Measurements from ENCODE around the gene SMIM27. TPM values are rescaled to one million over a fixed set of nuclear protein-coding genes. Genes with fewer than 3 reads are reported as not detected.

The SMIM27 gene
- total and polyA plus RNA-seq, 2 donors (not counting 1 experiment from before 2014, with no cell fraction given): 9.5 to 20.9 TPM

- no peak for TF ChIP-seq CTCF (IDR thresholded peaks at IDR 0.05)
- no peak for TF ChIP-seq EZH2 (IDR thresholded peaks at IDR 0.05; ENCODE audit: borderline replicate concordance, insufficient read depth, low read depth, low read length, poor library complexity, severe bottlenecking)
- Histone ChIP-seq H3K36me3 (replicated peaks in 1 of 2; ENCODE audit: control extremely low read depth in 1 of 2, control insufficient read depth in 1 of 2, extremely low read depth in 1 of 2, insufficient read depth in 2 of 2, low read length in 1 of 2) (no peaks in the 10 kb centered on the region), H3K27me3 (replicated peaks in 1 of 4; ENCODE audit: control extremely low read depth in 1 of 4, control insufficient read depth in 3 of 4, insufficient read depth in 4 of 4, low read length in 3 of 4) (no peaks in the 10 kb centered on the region), H3K4me1 (ENCODE audit: control insufficient read depth in 2 of 2, insufficient read depth in 2 of 2, low read length in 2 of 2) (no peaks in the 10 kb centered on the region), H3K27ac (ENCODE audit: low read length in 2 of 2) (no peak overlapping the region), H2AFZ (ENCODE audit: insufficient read depth, low read depth, low read length, poor library complexity, severe bottlenecking) (no peak overlapping the region), H4K20me1 (ENCODE audit: control insufficient read depth, insufficient read depth, low read length, poor library complexity, severe bottlenecking) (no peaks in the 10 kb centered on the region), H3K4me3 (ENCODE audit: control extremely low read depth in 1 of 5, extremely low read depth in 1 of 5, insufficient read depth in 1 of 5, low read depth in 2 of 5, low read length in 4 of 5) (no peak overlapping the region), H3K79me2 (ENCODE audit: control insufficient read depth, insufficient read depth, low read length) (no peaks in the 10 kb centered on the region), H3K9me3 (ENCODE audit: control extremely low read depth in 1 of 3, control insufficient read depth in 2 of 3, insufficient read depth in 1 of 3, low read length in 2 of 3) (no peaks in the 10 kb centered on the region), H3K4me2 (replicated peaks; ENCODE audit: low read depth, low read length, poor library complexity, severe bottlenecking) (no peak overlapping the region), H3K9ac (ENCODE audit: low read length) (no peak overlapping the region)
- Mint-ChIP-seq H3K4me3 (no peak overlapping the region), H3K9me3 (ENCODE audit: insufficient read depth) (no peaks in the 10 kb centered on the region), H3K27ac (no peak overlapping the region), H3K27me3 (peaks cover 38% of the 10 kb centered on the region), H3K4me1 (no peaks in the 10 kb centered on the region)
- intact Hi-C loops (cut with micrococcal nuclease): loop anchor here (10.0 kb wide), 1 partner anchor 637 kb away; no protein-coding TSS in a partner anchor
- CTCF ChIA-PET: interaction anchor here (1.0 to 15.2 kb wide), 7 partner anchors 9 to 385 kb away, joined by 3 to 522 read pairs (median 5); no protein-coding TSS in a partner anchor
- ATAC-seq (ENCODE audit: low read depth): no peak
- no peak for DNase-seq
- POLR2A ChIA-PET: interaction anchor here (0.7 kb wide), 1 partner anchor 74 kb away, joined by 3 read pairs; no protein-coding TSS in a partner anchor
Observed at GRCh38 chr9:32587901-32588300, 35.8 kb downstream of the SMIM27 start.

DNA sequence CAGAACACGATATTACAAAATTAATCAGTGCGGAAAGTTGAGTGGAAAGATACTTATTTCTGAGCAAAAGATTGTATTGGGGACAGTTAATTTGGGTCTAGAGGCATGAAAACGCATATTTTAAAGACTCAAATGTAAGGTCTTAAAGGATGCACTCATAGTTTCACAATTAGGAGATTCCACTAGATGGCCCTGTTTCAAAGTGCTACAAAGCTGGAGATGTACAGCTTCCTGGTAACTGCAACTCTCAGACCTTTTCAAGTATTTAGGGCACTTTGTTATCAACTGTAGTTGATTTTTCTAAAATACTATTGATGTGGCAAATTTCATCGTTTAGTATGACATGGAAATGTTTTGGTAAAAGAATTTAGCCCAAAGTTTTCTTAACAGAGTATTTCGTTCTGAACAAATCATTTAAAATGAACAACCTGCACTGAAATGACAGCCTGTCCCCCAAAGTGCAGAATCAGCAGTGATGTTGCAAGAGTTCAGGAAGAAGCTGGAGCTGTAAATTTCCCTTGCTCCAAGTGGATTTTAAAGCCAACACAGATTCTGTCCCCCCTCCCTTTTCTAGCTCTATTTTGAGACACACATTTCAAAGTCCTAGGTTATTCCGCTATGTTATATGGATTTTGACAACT, 37.1 kb downstream of the SMIM27 start:
- ATAC-seq (ENCODE audit: low read depth) (no peak), DNase-seq (peak; percentile 38)
- H3K4me1 Mint-ChIP-seq: no peaks in the 10 kb centered on the region
- no CpG with 5 or more reads among the region's 6 CpGs for WGBS (ENCODE audit: insufficient coverage)
- no peaks in the 10 kb centered on the region for H3K9me3 ChIP-seq (ENCODE audit: control extremely low read depth in 1 of 3, control insufficient read depth in 2 of 3, insufficient read depth in 1 of 3, low read length in 2 of 3)
- no peak overlapping the region for H2AFZ ChIP-seq (ENCODE audit: insufficient read depth, low read depth, low read length, poor library complexity, severe bottlenecking)
- intact Hi-C loops (cut with micrococcal nuclease): loop anchor here (10.0 kb wide), 1 partner anchor 636 kb away; no protein-coding TSS in a partner anchor
- H3K4me2 ChIP-seq (replicated peaks; ENCODE audit: low read depth, low read length, poor library complexity, severe bottlenecking): no peak overlapping the region
- H3K4me3 ChIP-seq (ENCODE audit: control extremely low read depth in 1 of 5, extremely low read depth in 1 of 5, insufficient read depth in 1 of 5, low read depth in 2 of 5, low read length in 4 of 5): no peak overlapping the region
- no peaks in the 10 kb centered on the region for H4K20me1 ChIP-seq (ENCODE audit: control insufficient read depth, insufficient read depth, low read length, poor library complexity, severe bottlenecking)
- no peaks in the 10 kb centered on the region for H3K4me1 ChIP-seq (ENCODE audit: control insufficient read depth in 2 of 2, insufficient read depth in 2 of 2, low read length in 2 of 2)
- no peaks in the 10 kb centered on the region for H3K27me3 ChIP-seq (replicated peaks in 1 of 4; ENCODE audit: control extremely low read depth in 1 of 4, control insufficient read depth in 3 of 4, insufficient read depth in 4 of 4, low read length in 3 of 4)
- H3K36me3 ChIP-seq (replicated peaks in 1 of 2; ENCODE audit: control extremely low read depth in 1 of 2, control insufficient read depth in 1 of 2, extremely low read depth in 1 of 2, insufficient read depth in 2 of 2, low read length in 1 of 2): no peaks in the 10 kb centered on the region
- H3K9ac ChIP-seq (ENCODE audit: low read length): no peak overlapping the region
- CTCF ChIA-PET: interaction anchor here (0.7 to 15.2 kb wide), 9 partner anchors 10 to 380 kb away, joined by 3 to 522 read pairs (median 5); no protein-coding TSS in a partner anchor
- peak; percentile 28 for TF ChIP-seq CTCF (IDR thresholded peaks at IDR 0.05)
- TF ChIP-seq EZH2 (IDR thresholded peaks at IDR 0.05; ENCODE audit: borderline replicate concordance, insufficient read depth, low read depth, low read length, poor library complexity, severe bottlenecking): no peak
- no peaks in the 10 kb centered on the region for H3K79me2 ChIP-seq (ENCODE audit: control insufficient read depth, insufficient read depth, low read length)
- H3K27ac Mint-ChIP-seq: no peak overlapping the region
- H3K9me3 Mint-ChIP-seq (ENCODE audit: insufficient read depth): no peaks in the 10 kb centered on the region
- POLR2A ChIA-PET: no interaction called here
- H3K27ac ChIP-seq (ENCODE audit: low read length in 2 of 2): no peak overlapping the region
- peaks cover 38% of the 10 kb centered on the region for H3K27me3 Mint-ChIP-seq
- H3K4me3 Mint-ChIP-seq: no peak overlapping the region

Data from B cell (primary cell).